GF-D8 (cell line): Measurements from ENCODE around the gene NKAIN2.

ENCODE experiments used
- DNase-seq: peaks from one replicate; lab custom pipeline; 2025; lab: John Stamatoyannopoulos, UW

The NKAIN2 gene

DNA sequence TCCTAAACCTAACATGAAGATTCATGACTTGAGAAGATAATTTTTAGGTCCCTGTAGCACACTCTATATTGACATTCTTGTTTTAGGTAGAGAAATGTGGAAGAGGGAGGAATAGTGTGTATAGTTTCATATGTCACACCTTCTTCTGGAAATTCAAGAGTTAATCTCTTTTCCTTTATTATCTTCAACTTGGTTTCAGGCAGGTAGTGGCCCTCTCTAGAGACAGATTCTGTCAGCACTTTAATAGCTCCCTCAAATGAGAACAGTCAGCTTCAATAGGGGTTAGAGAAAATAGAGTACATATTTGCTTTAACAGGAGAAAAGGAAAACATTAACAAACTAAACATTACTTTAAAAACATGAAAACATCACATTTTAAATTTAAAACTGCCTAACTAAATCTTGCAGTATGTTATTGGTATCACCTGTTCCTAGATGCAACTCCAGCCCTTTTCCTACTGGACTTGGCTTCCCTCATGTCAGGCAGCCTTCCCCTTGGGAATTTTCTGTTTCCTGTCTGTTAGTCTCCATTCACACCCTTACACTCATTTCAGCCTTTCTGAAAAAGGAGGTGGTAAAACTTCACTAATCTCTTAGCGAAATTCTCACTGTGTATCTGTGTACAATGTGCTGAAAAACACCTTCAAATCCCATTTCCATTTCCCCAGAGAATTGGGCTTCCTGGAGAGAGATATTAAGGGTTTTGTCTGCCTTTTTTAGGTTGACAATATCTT lies 966.3 kb downstream of the NKAIN2 start:
- no peak for DNase-seq

DNA sequence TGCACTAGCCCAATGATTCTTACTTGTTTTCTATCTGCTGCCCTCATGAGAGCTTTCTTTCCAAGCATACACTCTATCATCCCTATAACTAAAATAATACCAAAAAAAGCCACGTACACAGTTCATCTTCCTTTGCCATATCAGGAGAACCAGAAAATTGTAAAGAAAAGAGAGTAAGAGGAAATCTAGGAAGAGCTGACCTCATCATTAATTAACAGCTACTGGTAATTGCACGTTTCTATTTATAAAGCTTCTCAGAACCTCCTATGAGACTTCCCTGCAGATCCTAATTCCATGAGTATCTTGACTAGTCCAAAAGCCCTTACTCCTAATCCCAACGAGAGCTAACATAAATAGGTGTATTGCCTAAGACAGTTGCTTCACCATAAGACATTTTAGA lies 967.1 kb downstream of the NKAIN2 start:
- DNase-seq, result no peak

DNA sequence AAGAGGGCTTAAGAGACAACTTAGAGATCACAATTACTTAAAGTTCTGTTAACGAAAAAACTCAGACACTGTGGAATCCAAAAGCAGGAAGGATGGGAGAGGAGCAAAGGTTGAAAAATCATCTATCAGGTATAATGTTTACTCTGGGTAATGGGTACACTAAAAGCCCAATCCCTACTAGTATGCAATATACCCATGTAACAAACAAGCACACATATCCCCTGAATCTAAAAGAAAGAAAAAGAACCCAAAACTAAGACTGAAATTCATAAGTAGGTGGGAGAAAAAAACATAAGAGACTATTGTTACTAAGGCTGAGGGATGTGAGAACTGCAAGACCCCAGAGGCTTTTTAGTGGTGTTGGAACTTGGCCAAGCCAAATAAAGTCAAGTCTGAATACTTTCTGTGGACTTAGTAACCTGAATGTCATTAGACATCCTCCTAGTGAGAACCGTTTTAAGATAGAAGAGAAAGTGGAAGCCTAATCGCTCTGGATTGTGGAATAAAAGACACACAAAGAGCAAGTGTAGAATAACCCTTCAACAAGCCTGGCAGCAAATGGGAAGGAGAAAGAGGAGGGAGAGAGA lies 969.2 kb downstream of the NKAIN2 start:
- no peak for DNase-seq

DNA sequence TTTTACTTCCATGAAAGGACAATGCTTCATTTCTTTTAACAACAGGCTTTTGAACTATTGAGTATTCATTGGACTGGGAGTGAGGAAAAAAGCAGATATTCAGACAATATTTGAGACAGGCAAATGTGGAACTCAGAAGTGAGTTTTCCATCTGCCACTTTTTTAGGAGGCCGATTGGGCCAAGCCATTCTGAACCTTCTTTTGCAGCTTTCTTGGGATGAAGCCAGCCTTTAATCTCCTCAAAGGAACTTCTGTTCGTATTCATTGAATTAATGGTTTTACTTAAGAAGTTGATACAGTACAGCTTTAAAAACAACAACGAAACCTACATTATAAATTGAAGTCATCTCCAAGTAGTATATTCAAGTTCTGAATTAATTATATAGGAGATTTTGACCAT lies 971.5 kb downstream of the NKAIN2 start:
- DNase-seq, result no peak

DNA sequence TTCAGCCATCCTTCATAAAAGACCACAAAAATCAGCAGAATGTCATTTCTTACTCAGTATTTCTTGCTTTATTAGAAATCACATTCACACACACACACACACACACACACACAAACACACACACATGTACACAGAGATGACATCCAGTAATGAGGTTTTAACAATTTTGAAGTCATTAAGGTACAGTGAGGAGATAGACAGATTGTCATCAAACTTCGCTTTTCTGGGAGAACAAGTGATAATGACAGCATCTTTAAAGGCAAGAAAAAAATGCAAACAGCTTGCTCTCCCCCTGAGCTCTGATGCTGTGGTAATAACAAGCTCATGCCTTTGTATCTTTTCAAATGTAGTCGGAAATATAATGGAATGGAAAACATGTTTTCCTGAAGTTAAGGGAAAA lies 974.2 kb downstream of the NKAIN2 start:
- DNase-seq, result no peak

DNA sequence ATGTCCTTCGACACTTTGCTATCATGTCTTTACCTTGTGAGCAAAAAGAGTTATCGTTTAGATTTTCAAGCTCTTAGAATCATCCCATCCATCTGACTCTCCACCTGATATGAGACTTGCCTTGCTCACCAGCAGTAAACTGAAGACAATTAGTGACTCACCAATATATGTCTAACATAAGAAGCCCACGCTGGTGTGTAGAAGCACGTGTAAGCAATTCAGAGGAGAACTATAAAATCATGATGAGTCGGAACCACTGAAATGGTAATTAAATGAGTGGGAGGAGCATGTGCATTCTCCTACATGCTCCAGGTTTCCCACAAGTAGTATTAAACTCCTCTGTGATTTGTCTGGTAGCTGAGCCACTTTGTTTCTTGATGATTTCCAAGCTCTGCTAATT lies 977.0 kb downstream of the NKAIN2 start:
- no peak for DNase-seq

DNA sequence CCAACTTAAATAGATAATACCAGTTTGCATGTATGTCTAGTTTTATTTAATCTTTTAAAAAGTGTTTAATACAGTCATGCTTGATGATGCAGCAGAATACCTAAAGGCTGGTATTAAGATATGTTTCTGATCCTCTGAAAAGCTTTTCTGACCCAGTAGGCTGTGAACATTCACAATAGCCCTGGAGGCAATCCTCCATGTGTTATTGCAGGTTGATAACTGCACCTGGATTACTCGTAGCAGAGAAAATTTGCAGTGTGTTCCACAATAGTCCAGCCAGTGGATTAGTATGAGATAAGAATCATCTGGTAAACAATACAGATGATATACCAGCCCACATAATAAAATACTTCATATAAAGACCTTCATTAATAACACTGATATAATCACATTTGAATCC lies 979.7 kb downstream of the NKAIN2 start:
- DNase-seq, result no peak

DNA sequence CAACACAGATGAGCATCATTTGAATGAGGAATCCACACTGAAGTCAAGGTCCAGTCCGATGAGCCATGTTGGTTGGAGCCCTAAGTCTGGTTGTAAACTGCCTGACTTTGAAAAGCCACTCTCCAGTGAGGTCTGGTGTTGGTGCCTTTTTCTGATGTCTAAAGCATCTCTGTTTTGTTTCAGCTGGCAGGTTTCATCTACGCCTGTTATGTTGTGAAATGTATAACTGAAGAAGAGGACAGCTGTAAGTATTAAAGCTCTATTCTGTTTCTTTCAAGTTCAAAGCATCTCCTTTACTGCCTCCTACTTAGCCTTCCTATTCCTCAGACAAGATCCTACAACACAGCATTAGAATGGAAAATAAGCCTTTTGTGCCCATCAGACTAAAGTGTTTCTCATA lies 987.5 kb downstream of the NKAIN2 start:
- no peak for DNase-seq

DNA sequence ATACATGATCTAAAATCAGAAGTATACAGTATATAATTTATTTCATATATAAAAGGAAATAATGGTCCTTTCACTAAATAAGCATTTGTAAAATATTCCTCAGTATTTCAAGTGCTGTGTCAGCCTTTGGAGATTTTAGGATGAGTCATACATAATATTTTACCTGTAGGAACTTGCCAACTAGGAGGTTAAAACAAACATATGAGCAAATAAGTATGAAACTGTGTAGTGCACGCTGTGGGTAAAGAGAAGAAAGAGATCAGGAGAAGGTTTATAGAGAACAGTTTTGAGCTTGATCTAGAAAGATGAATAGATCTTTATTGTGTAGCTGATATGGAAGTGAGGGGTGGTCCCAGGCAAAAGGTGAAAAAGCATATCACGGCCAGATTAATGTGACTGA lies 988.7 kb downstream of the NKAIN2 start:
- DNase-seq, result no peak

DNA sequence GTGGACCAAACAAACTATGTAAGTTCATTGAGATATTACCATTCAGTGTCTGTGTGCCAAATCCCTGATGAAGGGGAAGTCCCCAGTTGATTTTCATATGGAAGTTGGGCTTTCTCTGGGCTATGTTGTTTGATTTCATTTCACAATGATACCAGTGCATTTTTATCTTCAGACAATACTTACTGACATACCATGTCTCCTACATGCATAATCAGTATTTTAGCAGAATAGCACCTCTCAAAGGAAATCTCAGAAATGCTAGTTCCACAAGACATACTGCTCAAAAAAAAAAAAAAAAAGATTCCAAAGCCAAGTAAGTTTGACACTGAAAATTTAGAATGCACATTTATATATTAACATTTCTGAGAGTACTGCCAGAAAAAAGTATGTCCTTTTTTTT lies 989.7 kb downstream of the NKAIN2 start:
- no peak for DNase-seq

DNA sequence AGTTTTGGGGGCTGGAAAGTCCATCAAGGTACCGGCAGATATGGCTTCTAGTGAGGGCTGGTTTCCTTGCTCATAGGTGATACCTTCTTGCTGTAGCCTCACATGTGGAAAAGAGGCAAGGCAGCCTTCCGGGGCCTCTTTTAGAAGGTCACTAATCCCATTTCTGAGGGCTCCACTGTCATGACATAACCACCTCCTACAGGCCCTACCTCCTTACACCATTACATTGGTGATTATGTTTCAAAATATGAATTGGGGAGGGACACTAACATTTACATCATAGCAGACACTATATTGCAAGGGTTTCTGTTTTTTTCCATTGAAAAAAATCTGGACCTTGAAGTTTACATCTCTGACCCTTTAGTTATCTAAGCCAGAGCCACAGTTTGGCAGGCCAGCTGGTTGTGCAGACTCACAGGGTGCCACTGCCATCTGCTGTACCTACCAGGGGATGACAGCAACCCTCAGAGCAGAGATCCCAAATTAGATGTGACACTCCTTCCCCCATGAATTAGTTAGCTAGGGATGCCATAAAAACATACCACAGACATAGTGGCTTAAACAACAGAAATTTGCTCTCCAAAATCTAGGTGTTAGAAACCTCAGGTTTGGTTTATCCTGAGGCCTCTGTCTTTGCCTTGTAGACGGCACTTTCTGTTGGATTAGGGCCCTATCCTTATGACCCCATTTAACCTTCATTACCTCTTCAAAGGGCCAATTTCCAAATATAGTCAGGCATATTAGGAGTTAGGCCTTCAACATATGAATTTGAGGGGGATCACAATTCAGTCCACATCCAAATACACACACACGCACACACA lies 992.2 kb downstream of the NKAIN2 start:
- no peak for DNase-seq

DNA sequence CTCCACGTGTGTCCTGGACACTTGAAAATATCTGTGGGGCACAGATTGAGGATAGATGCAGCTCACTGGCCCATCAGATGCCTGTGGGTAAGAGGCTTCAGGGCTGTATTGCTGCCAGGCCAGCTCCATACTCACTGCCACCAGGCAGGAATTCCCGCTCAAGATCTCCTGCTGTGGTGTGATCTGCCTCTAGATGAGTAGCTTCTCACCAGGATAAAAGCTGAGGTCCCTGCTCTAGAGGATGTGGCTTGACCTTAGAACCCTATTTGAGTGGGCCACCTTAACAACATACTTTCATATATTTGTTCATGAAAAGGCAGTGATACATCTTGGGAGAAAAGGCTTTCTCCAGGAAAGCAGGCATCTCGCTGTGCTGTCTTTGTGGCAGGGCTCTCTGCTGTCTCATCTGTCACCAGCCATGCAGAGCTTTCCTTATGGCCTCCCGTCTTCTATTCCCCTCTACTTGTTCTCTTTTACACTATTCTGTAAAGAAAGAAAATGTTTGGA lies 992.9 kb downstream of the NKAIN2 start:
- no peak for DNase-seq

DNA sequence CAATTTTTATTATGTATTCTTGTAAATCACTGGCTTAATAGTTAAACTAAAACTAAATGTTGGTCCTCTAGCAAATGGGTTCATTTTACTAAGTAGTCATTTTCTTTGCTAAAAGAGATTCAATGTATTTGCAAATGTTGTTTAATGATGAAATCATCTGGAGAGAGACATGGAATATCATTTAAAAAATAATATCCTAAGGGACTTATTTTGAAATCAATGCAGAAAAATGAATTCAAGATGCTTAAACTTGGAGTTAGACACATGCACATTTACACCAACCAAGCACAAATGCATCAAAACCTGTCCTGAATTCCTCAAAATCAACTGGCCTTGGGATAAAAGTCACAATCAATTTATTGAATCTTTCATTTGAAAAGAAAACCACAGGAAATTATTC lies 993.6 kb downstream of the NKAIN2 start:
- DNase-seq, result no peak

DNA sequence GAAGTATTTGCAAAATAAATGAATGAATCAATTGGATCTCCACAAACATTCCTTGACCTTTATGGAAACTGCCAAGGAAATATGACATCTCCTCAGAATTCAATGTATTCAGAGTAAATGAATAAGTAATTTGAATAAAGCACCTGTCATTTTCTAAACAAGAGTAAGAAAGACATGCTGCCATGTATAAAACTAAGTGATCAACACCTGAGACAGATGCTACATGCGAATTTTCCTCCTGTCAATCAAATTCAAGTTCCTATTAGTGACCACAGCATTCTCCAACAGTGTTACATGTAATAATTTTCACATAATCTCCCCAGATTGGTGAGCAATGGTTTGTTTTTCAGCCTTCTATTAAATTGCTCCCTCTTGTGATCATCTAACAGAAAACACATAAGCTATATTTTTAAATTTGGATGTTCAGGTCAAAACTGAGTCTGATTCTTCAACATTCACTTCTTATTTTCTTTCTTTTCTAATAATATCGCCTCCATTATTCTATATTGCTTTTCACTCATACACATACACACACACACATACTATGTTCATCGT lies 995.4 kb downstream of the NKAIN2 start:
- no peak for DNase-seq

DNA sequence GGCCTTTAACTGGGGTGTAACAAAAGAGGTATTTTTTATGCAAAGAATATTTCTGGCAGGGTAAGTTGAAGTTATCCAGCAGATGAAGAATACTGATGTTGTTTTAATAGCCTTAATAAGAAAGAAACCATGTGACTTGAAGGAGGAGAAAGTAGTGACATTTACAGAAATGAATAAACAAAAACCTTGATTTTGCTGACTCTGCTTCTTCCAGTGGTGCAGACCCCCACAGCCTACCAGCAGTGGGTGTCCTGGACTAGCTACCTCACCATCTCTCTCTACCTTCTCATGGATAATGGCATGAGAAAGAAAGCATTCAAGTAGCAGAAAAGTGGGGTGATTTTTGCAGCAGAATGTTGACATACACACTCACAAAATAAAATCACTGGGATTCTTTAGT lies 996.0 kb downstream of the NKAIN2 start:
- DNase-seq, result no peak

DNA sequence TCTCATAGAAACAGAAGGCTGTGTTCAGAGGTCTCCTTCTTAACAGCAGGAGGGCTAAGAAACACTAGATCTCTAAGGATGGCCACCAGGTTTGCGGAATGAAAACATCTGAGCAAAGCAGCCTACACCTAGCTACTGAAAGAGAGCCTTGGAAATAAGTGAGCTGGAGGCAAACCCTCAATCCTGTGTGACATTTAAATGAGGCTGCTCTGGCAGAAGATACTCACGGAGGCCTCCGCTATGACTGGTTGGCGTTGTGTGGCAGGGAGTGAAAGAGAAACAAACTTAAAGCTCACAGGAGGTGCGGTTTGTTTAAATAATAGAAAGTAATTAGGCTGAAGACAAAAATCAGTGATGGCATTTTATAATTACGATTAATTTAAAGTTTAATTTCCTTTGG lies 996.6 kb downstream of the NKAIN2 start:
- no peak for DNase-seq

DNA sequence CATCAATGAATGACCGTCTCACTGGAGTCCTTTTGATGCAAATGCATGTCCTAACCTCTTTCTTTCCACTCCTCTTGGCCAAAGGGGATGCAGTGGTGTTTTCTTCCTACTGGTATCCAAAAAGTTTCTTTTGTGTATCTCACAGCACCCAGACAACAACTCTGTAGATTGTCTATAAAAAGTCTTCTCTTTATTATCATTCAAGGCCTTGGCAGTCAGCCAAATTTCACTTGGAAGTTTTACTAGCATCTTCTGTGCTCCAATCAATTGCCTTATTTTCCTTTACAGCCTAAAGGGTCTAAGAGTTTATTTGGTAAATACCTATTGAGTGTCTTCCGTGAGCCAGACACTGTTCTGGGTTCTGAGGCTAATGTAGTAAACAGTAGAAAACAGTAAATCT lies 1008.4 kb downstream of the NKAIN2 start:
- DNase-seq, result no peak

DNA sequence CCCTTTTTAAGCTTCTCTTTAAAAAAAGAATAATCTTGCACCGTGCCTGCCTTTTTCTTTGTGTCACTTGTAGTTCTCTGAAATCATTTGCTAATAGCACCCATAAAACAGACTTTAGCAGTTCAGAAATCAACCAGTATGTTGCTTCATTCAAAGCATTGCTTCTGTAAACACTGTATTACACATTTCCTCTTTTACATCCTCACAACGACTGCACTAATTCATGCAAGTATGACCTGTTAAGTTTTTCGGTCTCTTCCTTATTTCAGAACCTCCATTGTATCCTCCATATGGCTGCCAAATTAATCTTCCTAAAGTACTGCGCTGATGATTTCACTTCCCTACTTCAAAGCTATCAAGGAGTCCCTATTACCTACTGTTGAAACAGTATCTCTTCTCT lies 1015.7 kb downstream of the NKAIN2 start:
- peak; percentile 13 for DNase-seq

DNA sequence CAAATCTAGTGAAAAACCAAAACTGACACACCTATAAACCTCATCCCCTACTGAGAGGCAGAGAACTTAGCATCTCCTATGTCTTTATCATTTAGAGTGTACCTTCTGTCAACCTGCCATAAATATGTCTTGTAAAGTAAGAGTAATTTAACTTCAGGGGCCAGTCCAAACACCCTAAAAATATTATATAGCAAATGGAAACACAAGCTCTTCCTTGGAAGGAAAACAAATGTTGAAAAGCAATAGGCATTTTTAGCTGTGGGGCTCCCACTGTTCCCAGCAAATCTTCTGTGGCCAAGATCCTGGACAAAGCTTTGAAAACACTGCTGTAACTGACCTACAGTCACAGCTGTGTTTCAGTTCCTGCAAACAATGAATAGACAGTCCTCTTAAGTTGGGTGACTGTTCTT lies 1018.5 kb downstream of the NKAIN2 start:
- DNase-seq, result no peak

DNA sequence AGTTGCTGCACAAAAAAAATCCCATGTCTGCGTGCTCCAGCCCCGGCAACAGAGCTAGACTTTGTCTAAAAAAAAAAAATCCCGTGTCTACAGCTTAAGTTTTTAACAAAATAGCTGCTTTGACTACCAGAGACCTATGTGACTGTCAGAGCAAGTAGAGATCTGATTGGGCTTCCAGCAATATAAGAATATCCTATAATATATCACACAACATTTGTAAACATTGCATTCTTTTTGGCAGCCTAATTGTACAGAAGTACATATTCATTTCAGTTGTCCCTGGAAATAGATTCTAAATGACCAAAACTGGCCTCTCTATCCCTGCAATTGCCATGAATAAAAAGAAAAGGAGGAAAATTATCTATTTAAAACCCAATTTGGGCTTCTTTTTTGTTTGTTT lies 1019.1 kb downstream of the NKAIN2 start:
- no peak for DNase-seq

DNA sequence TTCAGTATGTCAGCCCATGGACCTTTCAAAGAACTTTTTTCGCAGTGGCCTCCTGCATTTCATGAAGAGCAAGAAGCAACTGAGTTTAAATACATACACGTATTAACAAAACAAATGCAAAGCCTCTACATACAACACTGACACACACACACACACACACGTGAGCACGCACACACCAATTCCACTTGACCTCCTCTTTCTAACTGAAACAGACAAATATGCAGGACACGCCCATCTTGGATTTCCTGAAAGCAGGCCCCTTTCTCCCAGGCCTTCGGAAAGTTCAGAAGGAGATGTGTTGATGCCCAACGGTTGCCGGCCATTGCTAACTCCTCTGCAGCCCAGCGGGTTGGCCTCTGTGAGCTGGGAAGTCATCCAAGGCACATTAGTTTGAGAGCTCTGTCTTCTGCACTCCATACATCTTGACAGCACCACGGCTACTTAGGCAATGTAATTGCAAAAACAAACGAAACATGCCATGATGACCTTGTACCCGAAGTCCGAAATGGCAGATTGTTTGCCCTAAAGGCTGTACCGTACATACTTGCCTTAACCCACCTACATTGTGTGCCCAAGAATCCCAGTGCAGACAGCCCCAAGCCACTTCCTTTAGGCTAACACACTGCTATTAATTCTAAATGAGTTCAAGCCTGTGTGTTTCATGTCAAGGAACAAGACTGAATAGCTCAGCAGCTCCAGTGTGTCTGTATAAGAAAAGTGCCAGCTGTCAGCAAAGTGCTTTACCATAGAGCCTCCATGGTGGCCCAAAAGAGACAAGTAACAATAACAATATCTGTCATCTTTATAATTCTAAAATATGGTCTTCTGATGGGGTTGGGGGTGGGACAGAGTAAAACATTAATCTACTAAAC lies 1019.8 kb downstream of the NKAIN2 start:
- no peak for DNase-seq

DNA sequence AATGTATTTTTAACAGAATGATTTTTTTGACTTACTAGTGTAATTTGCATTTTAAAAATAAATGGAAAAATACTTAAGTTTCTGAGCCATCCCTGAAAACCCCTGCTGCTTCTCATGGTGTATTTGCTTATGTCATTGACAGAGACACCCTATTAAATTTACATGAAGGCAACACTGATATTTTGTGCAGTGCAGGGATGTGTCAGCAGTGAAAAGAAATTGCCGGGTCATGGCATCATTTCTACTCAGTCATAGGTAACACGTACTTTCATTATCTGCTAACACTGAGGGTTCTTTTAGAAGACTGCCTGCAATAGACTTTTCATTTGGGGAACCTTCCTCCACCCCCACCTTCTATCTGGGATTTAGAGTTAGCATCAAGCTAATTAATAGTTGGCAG lies 1021.9 kb downstream of the NKAIN2 start:
- no peak for DNase-seq
